HS-5 (cell line): ENCODE measurements around the gene FPR2.
A peak's percentile ranks its signal among the peaks of the same experiment; 100 is the strongest.
"Not testable (repeated sequence)": the region's sequence is repeated elsewhere in the genome, so short reads cannot be mapped to it uniquely, and the experiment has no call there.

Experiments used
- DNase-seq: peaks from one replicate; pipeline ENCODE4 v3.0.0-alpha.2; 2012; ENCODE audit warnings: low read depth

The FPR2 gene, protein sequence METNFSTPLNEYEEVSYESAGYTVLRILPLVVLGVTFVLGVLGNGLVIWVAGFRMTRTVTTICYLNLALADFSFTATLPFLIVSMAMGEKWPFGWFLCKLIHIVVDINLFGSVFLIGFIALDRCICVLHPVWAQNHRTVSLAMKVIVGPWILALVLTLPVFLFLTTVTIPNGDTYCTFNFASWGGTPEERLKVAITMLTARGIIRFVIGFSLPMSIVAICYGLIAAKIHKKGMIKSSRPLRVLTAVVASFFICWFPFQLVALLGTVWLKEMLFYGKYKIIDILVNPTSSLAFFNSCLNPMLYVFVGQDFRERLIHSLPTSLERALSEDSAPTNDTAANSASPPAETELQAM

GRCh38 chr19:51760697-51761356 is at the start of gene FPR2:
Gene FPR2 (plus strand): TSS chr19:51761180. CDS start chr19:51768659, 7,479 bp downstream.
- no peak for DNase-seq

DNA sequence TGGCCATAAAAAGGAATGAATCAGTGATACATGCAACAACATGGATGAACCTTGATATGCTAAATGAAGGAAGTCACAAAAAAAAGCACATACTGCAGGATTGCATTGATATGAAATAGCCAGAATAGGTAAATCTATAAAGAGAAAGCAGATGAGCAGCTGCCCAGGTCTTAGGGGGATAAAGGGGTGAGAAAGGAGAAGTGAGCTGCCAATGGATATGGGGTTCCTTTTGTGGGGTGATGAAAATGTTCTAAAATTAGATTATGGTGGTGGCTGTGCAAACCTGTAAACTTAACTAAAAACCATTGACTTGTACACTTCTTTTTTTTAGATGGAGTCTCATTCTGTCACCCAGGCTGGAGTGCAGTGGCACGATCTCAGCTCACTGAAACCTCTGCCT is 49.3 kb upstream of the FPR2 start:
- DNase-seq: no peak

DNA sequence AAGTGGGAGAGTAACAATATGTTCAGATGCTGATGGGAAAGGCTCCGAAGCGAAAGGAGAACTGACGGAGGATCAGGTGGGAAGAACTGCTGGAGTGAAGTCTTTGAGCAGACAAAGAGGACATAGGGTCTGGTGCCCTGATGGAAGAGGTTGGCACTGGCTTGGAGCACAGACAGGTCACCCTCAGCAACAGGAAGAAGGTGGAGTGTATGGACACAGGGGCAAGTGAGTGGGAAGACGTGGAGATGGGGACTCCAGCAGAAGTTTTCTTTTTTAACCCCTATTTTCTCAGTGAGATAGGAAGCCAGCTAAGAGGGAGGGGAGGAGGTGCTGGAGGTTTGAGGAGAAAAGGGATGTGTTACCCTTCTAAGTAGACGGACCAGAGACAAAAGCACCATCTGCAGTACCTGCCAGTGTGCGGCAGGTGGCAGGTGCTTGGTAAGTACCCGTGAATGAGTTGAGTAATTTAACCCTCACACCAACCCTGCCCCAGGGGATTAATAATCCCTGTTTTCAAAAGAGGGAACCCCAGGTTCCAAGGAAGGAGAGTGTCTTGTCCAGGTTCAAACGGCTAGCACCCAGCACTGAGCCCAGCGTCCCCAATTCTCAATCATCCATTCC is 48.4 kb upstream of the FPR2 start:
- DNase-seq: no peak

DNA sequence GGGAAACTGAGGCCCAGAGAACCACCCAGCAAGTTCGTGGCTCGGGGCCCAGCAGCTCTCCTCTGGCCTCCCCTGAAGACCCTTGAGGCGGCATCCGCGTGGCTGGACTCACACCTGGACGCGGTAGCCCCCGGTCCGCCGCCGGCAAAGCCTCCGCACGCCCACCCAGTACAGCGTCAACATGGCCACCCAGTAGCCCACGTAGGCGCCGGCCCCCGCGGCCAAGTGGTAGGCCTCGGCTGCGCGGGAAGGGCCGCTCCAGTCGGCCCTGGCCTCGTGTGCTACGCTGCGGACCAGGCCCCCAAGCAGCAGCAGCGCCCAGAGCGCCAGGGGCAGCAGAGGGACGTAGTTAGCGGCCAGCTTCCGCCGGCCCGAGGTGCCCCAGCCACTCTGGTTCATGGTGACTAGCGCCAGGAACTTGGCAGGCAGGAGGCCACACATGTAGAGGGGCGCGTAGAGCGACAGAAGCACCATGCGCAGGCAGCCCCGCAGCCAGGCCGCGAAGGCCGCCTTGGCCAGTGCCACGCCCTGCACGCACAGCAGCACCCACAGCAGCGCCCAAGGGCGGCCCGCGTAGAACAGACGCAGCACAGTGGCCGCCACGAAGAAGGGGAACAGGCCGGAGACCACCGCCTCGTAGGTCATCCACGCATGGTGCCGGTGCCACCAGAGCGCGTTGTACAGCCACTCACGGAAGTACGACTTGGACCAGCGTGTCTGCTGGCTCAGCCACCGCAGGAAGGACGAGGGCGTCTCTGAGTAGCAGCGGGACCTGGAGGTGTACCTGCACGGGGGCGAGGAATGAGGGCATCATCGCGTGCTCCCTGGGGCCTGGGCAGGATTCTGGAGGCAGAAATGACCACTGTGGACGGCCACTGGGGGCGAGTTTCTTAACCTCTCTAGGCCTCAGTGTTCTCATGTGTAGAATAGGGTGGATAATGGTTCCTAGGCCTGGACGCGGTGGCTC is 47.4 kb upstream of the FPR2 start:
- DNase-seq: no peak

DNA sequence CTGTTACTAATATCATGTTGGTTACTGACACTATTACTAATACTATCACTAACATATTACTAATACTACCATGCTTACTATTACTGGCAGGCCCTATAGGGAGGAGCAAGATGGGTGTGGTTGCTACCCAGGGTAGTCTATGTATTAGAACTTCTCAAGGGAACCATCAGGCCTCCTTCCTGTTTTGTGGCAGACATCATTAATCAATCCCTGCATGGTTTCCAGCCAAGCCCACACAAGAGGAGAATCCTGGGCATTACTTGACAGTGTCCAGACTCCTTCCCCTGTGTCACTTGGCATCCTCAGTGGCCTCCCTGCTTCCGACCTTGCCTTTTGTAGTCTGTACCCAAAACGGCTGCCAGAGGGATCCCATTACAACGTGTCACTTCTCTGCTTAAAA is 46.1 kb upstream of the FPR2 start:
- no peak for DNase-seq

DNA sequence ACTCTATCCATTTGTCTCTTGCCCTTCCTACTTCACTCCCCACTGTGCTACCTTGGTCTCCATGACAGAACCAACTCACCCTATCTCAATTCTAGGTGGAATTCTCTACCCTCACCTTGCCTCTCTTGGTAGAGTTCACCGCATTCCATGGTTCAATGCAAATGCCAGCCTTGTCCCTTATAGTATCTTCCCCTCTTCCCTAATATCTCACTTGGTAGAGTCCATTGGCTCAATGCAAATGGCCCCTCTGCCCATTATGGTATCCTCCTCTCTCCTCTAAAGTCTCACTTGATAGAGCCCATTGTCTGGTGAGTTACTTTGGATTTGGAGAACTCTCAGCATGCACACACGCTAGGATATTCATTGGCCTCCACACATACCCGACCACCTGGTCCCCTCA is 45.1 kb upstream of the FPR2 start:
- DNase-seq: no peak

DNA sequence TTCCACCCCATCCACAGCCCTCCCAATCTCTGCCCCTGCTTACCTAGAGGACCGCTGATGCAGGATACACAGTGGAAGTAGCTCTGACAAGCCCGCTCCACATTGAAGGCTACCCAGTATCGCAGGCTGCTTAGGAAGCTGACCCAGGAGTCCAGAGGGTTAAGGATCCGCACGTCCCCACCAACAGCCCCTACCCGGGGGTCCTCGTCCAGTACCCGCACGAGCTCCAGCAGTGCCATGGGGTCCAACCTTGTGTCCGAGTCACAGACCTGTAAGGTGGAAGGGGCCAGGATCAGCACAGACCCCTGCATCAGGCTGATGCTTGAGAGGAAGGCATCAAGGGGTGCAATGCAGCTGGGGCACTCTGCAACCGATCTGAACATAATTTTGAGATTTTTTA is 44.1 kb upstream of the FPR2 start:
- no peak for DNase-seq

DNA sequence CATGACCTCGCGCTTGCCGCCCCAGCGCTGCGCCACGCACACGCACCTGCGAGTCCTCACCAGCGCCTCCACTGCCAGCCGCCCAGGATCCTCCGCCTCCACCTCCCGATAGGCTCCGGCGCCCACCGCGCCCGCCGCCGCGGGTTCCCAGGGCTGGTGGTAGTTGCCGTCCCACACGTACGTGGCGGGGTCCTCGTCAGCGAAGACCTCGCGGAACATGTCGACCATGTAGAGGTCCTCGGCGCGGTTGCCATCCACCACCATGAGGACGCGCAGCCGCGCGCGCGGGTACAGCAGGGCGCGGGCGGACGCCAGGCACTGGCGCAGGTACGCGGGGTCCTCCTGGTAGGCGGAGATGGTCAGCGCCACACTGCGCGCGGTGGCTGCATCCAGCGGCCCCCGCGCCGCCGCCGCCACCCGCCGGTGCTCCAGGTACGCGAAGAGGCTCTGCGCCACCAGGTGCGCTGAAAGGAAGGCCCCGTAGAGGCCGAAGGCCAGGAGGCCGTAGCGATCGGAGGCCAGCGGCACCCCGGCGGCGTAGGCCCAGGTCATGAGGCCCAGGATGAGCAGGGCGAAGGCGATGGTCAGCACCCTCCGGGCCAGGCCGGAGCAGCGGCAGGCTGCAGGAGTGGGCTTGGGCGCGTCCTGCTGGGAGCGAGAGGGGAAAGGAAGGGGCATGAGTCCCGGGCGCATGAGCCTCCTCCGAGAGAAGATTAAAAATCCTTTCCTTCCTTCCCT is 41.6 kb upstream of the FPR2 start:
- DNase-seq: no peak

GRCh38 chr19:51721905-51722304 is 39.1 kb upstream of the FPR2 start:
- no peak for DNase-seq

GRCh38 chr19:51722492-51722891 is 38.5 kb upstream of the FPR2 start:
- DNase-seq: no peak

DNA sequence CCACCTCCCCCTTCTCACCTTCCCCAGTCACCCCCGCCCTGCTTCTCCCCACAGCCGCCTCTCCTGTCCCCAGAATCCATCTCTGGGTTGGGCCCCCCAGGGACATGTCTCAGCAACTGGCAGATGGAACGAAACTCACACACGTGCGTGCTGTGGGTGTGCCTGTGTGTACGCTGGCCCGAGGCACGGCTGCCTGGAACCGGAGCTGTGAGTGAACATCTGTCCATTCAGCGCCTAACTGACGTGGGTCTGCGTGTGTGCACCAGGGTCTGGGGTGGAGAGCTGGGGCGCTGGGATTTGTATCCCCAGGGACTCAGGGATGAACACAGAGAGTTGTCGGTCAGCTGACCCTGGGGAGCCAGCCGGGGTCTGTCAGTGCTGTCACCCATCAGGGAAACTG is 36.4 kb upstream of the FPR2 start:
- no peak for DNase-seq

GRCh38 chr19:51726049-51726448 is 34.9 kb upstream of the FPR2 start:
- no peak for DNase-seq

GRCh38 chr19:51727349-51727880 is 33.6 kb upstream of the FPR2 start:
- no peak for DNase-seq

GRCh38 chr19:51729781-51730180 is 31.2 kb upstream of the FPR2 start:
- DNase-seq: no peak

DNA sequence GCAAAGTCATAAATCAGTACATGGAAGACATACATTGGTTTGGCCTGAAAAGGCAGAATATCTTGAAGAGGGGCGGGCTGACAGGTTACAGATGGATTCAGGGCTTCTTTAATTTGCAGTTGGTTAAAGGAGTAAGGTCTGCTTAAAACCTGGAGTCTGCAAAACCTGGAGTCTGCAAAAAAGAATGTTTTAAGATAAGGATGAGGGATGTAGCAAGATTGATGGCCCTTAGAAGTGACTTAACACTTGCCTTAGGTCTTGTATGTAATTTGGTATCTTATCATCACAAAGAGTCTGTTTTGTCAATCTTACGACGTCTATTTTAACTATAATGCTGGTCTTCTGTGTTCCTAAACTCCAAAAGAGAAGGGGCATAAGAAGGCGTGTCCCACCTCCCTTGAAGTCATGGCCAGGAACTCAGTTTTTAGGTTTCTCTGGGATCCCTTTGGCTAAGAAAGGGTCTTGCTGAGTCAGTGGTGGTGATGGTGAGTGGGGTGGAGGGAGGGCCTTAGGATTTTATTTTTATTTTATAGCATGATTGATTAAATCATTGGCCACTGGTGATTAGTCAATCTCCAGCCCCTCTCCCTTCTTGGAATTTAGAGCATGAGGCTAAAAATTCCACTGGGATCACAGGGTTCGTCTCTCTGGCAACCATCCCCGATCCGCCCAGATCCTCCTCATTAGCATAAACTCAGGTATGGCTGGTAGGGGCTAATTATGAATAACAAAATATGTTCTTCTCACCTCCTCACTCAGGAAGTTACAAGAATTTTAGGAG is 27.0 kb upstream of the FPR2 start:
- no peak for DNase-seq

DNA sequence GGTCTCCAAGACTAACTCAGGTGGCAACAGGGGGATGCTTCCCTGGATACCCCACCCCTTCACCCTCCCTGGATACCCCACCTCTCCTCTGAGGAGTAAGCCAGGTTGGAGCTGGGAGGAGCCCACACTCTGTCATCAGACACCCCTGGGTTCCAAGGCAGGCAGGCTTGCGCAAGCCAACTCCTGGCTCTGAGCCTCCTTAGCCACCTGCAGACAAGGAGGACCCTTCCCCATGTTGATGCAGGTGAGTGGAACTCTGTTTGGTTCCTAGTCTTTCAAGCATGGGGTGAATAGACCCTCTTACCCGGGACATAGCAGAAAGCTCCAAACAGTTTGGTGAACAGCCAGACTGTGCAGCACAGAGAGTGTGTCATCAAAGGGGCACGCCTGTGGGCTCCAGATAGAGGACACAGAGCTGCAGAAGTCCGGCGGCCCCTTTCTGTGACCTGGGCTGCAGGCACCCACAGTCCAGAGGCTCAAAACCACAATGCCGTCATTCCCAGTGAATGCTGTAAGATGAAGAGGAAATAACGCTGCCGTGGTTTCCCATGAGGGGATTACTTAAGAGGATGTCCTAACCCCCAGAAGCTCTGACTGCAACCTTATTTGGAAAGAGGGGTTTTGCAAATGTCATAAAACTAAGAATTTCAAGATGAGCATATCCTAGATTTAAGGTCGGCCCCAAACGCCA is 25.1 kb upstream of the FPR2 start:
- DNase-seq: peak; percentile 81

GRCh38 chr19:51737389-51737788 is 23.6 kb upstream of the FPR2 start:
- no peak for DNase-seq

- no peak for DNase-seq
Measured at GRCh38 chr19:51737924-51738323, 23.1 kb upstream of the FPR2 start.

GRCh38 chr19:51738523-51738922 is 22.5 kb upstream of the FPR2 start:
- not testable (repeated sequence) for DNase-seq
